A549 treated with Mapracorat at 1 μM for 4 hours (cell line): ENCODE measurements around the gene CFL2. TPM values are rescaled to one million over a fixed set of nuclear protein-coding genes. Genes with fewer than 3 reads are reported as not detected.

ENCODE experiments used
- total RNA-seq: library from RNA; stranded (reverse); fragments of 200-300 nt; extraction: Qiagen RNA extraction; gene quantifications from 5 replicates; pipeline ENCODE4 v1.2.3, GENCODE V29; 2022

Gene CFL2
- total RNA-seq = 103 to 122 TPM (median 109 TPM) in 5 replicates

DNA sequence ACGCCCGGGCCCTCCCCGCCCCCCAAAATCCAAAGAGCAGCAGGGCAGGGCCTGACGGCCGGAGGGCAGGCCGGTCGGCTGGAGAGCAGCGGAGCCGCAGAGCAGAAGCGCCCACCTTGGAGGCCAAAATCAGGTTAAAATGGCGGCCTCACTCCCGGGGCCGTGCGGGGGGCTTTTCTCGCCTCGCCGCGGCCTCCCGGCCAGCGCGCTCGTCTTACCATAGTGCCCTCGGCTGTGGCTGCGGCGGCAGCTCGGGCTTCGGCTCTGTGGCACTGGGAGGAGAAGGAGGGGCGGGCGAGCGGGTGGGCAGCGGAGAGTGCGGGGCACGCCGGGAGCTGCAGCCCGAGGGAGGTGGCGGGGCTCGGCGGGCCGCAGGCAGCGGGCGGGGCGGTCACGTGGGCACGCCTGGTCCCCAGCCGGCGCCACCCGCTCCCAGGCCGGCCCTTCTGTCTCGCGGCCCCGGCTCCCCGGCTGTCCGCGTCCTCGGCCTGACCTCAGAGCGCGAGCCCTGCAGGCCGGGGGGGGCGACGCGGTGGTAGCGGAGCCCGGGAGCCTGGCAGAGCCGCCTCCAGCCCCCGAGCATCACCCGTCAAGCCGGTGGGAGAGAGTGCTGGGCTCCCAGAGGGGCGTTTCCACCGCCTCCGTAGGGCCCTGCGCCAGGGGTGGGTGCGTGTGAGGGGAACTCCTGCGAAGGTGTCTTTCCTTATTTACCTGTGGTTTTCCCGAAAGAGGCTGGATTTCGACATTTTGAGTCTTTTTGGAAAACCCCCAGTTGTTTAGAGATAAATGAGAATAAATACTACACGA is at the start of gene CFL2:
CFL2 (minus strand) TSS at position 274 of the 807 bp plus-strand sequence; CDS start at position 221, 53 bp downstream.

Other genes starting within 250 kb of the CFL2 start
- 35.9 to 51.1 TPM (median 38.5 TPM) in 5 replicates for gene EAPP, start 174.9 kb downstream of the CFL2 start, total RNA-seq
- gene SNX6, start 84.4 kb downstream of the CFL2 start, total RNA-seq = 61.9 to 86.7 TPM (median 77.8 TPM) in 5 replicates
- 23.8 to 31.5 TPM (median 27.6 TPM) in 5 replicates for gene BAZ1A, start 160.8 kb upstream of the CFL2 start, total RNA-seq